Measurements from ENCODE around the gene RALGPS1. TPM values are rescaled to one million over a fixed set of nuclear protein-coding genes. Genes with fewer than 3 reads are reported as not detected.

RALGPS1 gene
- total and polyA plus RNA-seq, 7 donors = 3.9 to 7.7 (median 5.4) TPM

GRCh38 chr9:127209948-127210640, 295.5 kb downstream of the RALGPS1 start:
- no peaks in the 10 kb centered on the region for H3K27me3 ChIP-seq (ENCODE audit: insufficient read depth in 3 of 3, low read length in 2 of 3)
- intact Hi-C loops (cut with DNase I) = no loop called here
- no peak overlapping the region for H3K27ac ChIP-seq
- H3K9me3 ChIP-seq = no peaks in the 10 kb centered on the region
- H3K4me3 ChIP-seq = no peak overlapping the region
- no peaks in the 10 kb centered on the region for H3K36me3 ChIP-seq (ENCODE audit: insufficient read depth in 1 of 2, low read depth in 1 of 2)
- H3K4me1 ChIP-seq = peaks cover 15% of the 10 kb centered on the region
- TF ChIP-seq, protein P1, sequence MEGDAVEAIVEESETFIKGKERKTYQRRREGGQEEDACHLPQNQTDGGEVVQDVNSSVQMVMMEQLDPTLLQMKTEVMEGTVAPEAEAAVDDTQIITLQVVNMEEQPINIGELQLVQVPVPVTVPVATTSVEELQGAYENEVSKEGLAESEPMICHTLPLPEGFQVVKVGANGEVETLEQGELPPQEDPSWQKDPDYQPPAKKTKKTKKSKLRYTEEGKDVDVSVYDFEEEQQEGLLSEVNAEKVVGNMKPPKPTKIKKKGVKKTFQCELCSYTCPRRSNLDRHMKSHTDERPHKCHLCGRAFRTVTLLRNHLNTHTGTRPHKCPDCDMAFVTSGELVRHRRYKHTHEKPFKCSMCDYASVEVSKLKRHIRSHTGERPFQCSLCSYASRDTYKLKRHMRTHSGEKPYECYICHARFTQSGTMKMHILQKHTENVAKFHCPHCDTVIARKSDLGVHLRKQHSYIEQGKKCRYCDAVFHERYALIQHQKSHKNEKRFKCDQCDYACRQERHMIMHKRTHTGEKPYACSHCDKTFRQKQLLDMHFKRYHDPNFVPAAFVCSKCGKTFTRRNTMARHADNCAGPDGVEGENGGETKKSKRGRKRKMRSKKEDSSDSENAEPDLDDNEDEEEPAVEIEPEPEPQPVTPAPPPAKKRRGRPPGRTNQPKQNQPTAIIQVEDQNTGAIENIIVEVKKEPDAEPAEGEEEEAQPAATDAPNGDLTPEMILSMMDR (IDR thresholded peaks at IDR 0.05) = no peak
- no peak for DNase-seq
- WGBS, 3 donors = 78 to 86% (median 82%) methylated on average over 18 of the region's 18 CpGs
- no peak for ATAC-seq

DNA sequence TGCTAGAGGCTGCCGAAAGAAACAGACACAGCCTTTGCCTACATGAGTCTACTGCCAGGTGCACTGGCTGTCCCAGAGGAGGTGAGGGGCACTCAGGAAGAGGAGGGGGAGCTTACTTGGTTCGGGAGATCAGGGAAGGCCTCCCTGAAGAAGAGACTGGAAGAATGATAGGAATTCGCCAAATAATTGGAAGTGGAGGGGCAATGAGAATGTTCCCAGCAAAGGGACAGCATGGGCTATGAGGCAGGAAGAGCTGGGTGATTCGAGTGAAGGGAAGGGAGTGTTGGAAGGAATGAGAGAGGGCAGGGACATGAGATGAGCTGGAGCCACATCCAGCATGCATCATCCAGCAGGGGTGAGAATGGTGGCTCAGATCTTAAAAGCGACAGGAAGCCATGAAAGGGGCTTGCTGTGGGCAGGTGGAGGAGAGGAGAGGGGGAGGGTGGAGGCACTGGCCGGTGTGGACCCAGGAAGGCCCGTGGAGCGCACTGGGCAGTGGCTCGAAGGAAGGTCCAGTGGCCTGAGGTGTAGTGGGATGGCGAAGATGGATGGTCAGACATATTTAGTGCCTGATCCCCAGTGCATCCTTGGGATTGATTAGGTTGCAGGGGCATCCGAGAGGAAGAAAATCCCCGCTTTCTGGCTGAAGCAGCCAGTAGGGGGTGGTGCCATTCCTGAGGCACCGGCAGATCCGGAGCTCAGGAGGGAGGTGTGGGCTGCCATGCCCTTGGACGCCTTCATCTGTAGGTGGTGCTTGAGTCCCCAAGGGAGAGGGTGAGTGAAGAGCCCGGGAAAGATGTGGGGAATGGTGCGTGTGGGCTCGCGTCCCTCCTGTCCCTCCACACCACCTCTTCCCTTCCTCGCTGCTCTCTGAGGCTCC, 296.5 kb downstream of the RALGPS1 start:
- Histone ChIP-seq H3K27ac (no peak overlapping the region), H3K4me3 (no peak overlapping the region), H3K36me3 (ENCODE audit: insufficient read depth in 1 of 2, low read depth in 1 of 2) (no peaks in the 10 kb centered on the region), H3K9me3 (no peaks in the 10 kb centered on the region), H3K27me3 (ENCODE audit: insufficient read depth in 3 of 3, low read length in 2 of 3) (no peaks in the 10 kb centered on the region), H3K4me1 (peaks cover 6% of the 10 kb centered on the region)
- intact Hi-C loops (cut with DNase I) = no loop called here
- DNase-seq = no peak
- 88 to 92% (median 90%) methylated on average over 20 of the region's 20 CpGs for WGBS, 3 donors
- no peak for ATAC-seq
- TF ChIP-seq, protein P1 (IDR thresholded peaks at IDR 0.05) = no peak

DNA sequence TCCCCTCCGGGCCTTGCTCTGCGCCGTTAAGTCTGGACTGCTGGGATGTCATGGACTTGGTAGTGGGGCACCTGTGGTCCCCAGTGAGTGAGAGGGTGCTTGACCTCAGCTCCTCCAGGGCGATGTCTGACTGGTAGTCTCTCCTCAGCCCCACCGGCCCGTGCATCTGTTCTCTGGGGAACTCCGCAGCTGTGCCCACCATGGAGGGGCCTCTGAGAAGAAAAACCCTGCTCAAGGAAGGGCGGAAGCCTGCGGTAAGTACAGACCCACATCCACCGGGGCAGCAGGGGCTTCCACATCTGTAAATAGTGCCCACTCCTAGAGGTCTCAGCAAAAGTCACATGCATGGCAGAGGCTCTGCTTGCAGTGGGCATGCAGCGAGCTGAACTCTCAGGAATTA, 297.4 kb downstream of the RALGPS1 start:
- DNase-seq (no peak), ATAC-seq (no peak)
- Histone ChIP-seq H3K4me1 (no peaks in the 10 kb centered on the region), H3K27me3 (ENCODE audit: insufficient read depth in 3 of 3, low read length in 2 of 3) (no peaks in the 10 kb centered on the region), H3K27ac (no peak overlapping the region), H3K4me3 (no peak overlapping the region), H3K9me3 (no peaks in the 10 kb centered on the region), H3K36me3 (ENCODE audit: insufficient read depth in 1 of 2, low read depth in 1 of 2) (no peaks in the 10 kb centered on the region)
- intact Hi-C loops (cut with DNase I) = no loop called here
- TF ChIP-seq, protein P1 (IDR thresholded peaks at IDR 0.05) = no peak
- WGBS, 3 donors = 87 to 93% (median 92%) methylated on average over 11 of the region's 11 CpGs

DNA sequence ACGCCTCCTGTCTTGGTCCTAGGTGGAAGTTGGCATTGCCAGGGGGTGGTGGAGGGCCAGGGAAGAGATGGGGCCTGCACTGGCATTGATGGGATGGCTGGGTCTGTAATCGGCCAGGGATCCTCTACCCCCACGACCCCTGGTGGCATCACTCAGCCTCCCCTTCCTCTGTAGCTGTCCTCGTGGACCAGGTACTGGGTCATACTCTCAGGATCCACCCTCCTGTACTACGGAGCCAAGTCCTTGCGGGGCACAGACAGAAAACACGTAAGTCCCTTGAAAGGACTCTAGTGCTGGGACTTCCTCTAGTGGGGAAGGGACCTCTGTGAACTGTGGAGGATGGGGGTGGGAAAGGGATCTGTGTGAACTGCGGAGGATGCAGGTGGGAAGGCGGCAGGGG, 297.9 kb downstream of the RALGPS1 start:
- ATAC-seq = no peak
- H3K4me1 ChIP-seq = no peaks in the 10 kb centered on the region
- H3K9me3 ChIP-seq = no peaks in the 10 kb centered on the region
- intact Hi-C loops (cut with DNase I) = no loop called here
- TF ChIP-seq, protein P1 (IDR thresholded peaks at IDR 0.05) = no peak
- H3K4me3 ChIP-seq = no peak overlapping the region
- WGBS, 3 donors = 74 to 87% (median 78%) methylated on average over 8 to 9 of the region's 9 CpGs
- H3K36me3 ChIP-seq (ENCODE audit: insufficient read depth in 1 of 2, low read depth in 1 of 2) = no peaks in the 10 kb centered on the region
- DNase-seq = no peak
- no peak overlapping the region for H3K27ac ChIP-seq
- no peaks in the 10 kb centered on the region for H3K27me3 ChIP-seq (ENCODE audit: insufficient read depth in 3 of 3, low read length in 2 of 3)
